PFSK-1 (cell line): ENCODE measurements around the gene GNPTAB.

Experiments used
- FOXP2 ChIP-seq: optimal IDR thresholded peaks from 2 replicates; pipeline ENCODE3; 2011; ENCODE audit warnings: borderline replicate concordance, control low read depth, inconsistent platforms; ENCODE audit not compliant: insufficient read depth; ENCODE audit errors: extremely low read length, extremely low read depth
- POLR2AphosphoS5 ChIP-seq: IDR thresholded peaks from 2 replicates; pipeline ENCODE4 v1.6.1; 2012; ENCODE audit warnings: low read depth, mild to moderate bottlenecking, control low read depth, low read length, moderate library complexity
- REST ChIP-seq, 2 experiments: IDR thresholded peaks; 2 replicates each; pipeline versions ENCODE4 v1.6.1 to v1.8.0; 2011 to 2012; ENCODE audit warnings: low read depth in 2 of 2, low read length in 2 of 2, control low read depth in 1 of 2, inconsistent platforms in 1 of 2, mild to moderate bottlenecking in 1 of 2, moderate library complexity in 1 of 2; ENCODE audit not compliant: insufficient read depth in 1 of 2
- SIN3A ChIP-seq: IDR thresholded peaks from 2 replicates; pipeline ENCODE4 v1.6.1; 2012; ENCODE audit warnings: mild to moderate bottlenecking, low read length, moderate library complexity, borderline replicate concordance; ENCODE audit not compliant: insufficient read depth
- TAF1 ChIP-seq: IDR thresholded peaks from 2 replicates; pipeline ENCODE4 v1.6.1; 2012; ENCODE audit warnings: low read length, control low read depth, borderline replicate concordance; ENCODE audit not compliant: insufficient read depth

GRCh38 chr12:101707131-101707782 lies 123.5 kb downstream of the GNPTAB start:
- no peak for TF ChIP-seq SIN3A
- TF ChIP-seq REST (IDR thresholded peaks at IDR 0.05; ENCODE audit: insufficient read depth in 1 of 2, low read depth in 2 of 2, low read length in 2 of 2) = no peak
- no peak for TF ChIP-seq POLR2AphosphoS5
- TF ChIP-seq TAF1 = no peak
- no peak for TF ChIP-seq FOXP2
